ENCODE measurements around the gene UBA52. TPM values are rescaled to one million over a fixed set of nuclear protein-coding genes. Genes with fewer than 3 reads are reported as not detected.

The UBA52 gene
- total and polyA plus RNA-seq, 2 of the 8 experiments (the other 6 are each of a cell fraction or from before 2014, with no cell fraction given): 1,340 to 5,409 TPM

DNA sequence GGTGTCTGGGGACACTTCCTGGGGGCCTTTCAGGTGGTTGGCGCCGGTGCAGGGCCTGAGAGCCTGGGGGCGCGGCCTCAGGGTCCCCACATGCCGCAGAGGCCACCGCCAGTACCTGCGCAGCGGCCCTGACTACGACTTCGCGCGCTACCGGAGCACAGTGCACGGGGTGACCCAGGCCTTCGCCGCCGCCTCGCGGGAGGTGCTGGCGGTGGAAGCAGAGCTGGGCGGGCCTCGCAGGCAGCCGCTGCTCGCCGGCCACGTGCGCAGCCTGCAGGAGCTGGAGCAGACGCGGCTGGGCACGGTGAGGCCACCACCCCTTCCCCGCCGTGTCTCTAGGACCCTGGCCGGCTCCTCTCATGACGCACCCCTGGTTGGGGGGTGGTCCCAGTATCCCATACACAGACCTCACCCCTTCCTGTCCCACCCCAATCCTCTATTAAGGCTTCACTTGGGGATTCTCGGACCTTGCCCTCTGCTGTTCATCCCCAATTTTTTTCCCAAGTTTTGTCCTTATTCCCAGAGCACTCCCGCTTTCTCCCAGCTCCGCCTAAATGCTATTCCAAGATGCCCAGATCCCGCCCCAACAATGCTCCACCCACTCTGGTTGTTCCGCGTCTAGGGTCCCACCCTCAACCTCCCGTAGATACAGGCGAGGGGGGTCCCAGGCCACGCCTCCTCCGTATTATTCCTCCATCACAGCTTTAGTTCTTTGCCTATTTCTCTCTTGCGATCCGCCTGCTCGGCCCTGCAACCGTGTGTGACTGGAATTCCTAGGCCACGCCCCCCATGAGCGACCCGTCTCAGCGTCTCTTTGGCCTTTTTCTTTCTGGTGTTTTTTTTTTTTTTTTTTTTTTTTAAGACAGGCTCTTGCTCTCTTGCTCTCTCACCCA, 18.0 kb downstream of the UBA52 start (continued):
- TF ChIP-seq BACH1 (IDR thresholded peaks at IDR 0.05; ENCODE audit: low read length): no peak
- TF ChIP-seq MAFK (IDR thresholded peaks at IDR 0.05; ENCODE audit: low read depth, low read length): no peak
- no peak for TF ChIP-seq RFX5 (IDR thresholded peaks at IDR 0.05; ENCODE audit: borderline replicate concordance, low read depth, low read length)
- TF ChIP-seq CTBP2 (IDR thresholded peaks at IDR 0.05; ENCODE audit: borderline replicate concordance, insufficient read depth, insufficient read length, low read length): no peak
- peak; percentile 91 for TF ChIP-seq E2F6 (IDR thresholded peaks at IDR 0.05)
- TF ChIP-seq EP300 (IDR thresholded peaks at IDR 0.05; ENCODE audit: borderline replicate concordance in 1 of 2, low read depth in 2 of 2, low read length in 2 of 2): no peak
- no peak for TF ChIP-seq YY1 (IDR thresholded peaks at IDR 0.05; ENCODE audit: low read depth, low read length)
- no peak for TF ChIP-seq EGR1 (IDR thresholded peaks at IDR 0.05; ENCODE audit: borderline replicate concordance, low read depth, low read length)
- no peak for TF ChIP-seq RAD21 (IDR thresholded peaks at IDR 0.05 in 1 of 2, conservative IDR thresholded peaks at IDR 0.05 in 1 of 2; ENCODE audit: low read depth in 2 of 2, low read length in 2 of 2)
- TF ChIP-seq TCF12 (IDR thresholded peaks at IDR 0.05; ENCODE audit: low read depth, low read length): no peak
- peak; percentile 24 for TF ChIP-seq PHF8 (conservative IDR thresholded peaks at IDR 0.05; ENCODE audit: low read depth, low read length)
- TF ChIP-seq GTF2F1 (IDR thresholded peaks at IDR 0.05; ENCODE audit: borderline replicate concordance, low read depth, low read length): no peak
- TF ChIP-seq BRCA1 (IDR thresholded peaks at IDR 0.05; ENCODE audit: low read depth, low read length): no peak
- TF ChIP-seq POLR2AphosphoS5 (IDR thresholded peaks at IDR 0.05; ENCODE audit: low read depth, low read length): peak; percentile 32; the same call in 1 of the 2 replicates
- TF ChIP-seq TEAD4 (IDR thresholded peaks at IDR 0.05; ENCODE audit: low read depth, low read length): 0 out of 2 replicates have a peak, but pooled peaks have one; percentile 19
- no peak for TF ChIP-seq SP2 (IDR thresholded peaks at IDR 0.05; ENCODE audit: low read length)
- no peak for TF ChIP-seq SP4 (IDR thresholded peaks at IDR 0.05; ENCODE audit: low read length)
- no peak for TF ChIP-seq TBP (IDR thresholded peaks at IDR 0.05; ENCODE audit: low read depth, low read length)
- no peak for TF ChIP-seq USF2 (IDR thresholded peaks at IDR 0.05; ENCODE audit: low read length)
- TF ChIP-seq JUN (IDR thresholded peaks at IDR 0.05; ENCODE audit: low read depth, low read length): no peak
- no peak for TF ChIP-seq FOSL1 (IDR thresholded peaks at IDR 0.05; ENCODE audit: insufficient read depth, low read depth, low read length)
- no peak for TF ChIP-seq CHD1 (IDR thresholded peaks at IDR 0.05; ENCODE audit: low read depth, low read length)
